HG03196 (cell line): ENCODE measurements around the gene XPR1.
"Not testable (repeated sequence)": the region's sequence is repeated elsewhere in the genome, so short reads cannot be mapped to it uniquely, and the experiment has no call there.

Experiments
- ATAC-seq: cut with Tn5 transposase; IDR thresholded peaks from one replicate; pipeline ENCODE4 v1.9.1; 2021; ENCODE audit not compliant: unreplicated experiment

The XPR1 gene

DNA sequence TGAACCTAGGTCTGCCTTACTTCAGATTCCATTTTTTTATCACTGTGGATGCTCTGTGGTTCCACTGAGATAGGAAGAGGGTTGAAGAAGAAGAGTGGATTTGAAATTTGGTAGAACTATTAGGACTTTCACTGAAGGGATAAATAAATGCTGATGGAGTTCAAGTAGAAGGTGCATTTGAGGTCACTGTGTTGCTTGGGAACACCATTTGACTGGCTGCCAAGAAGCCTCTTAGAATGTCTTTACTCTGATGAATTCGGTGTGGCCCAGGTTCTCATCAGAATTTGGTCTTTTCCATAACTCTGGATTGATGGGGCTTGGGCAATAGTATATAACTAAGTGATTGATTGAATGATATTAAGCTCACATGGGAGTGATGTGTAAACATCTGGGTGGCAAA, 11.9 kb downstream of the XPR1 start:
- no peak for ATAC-seq

DNA sequence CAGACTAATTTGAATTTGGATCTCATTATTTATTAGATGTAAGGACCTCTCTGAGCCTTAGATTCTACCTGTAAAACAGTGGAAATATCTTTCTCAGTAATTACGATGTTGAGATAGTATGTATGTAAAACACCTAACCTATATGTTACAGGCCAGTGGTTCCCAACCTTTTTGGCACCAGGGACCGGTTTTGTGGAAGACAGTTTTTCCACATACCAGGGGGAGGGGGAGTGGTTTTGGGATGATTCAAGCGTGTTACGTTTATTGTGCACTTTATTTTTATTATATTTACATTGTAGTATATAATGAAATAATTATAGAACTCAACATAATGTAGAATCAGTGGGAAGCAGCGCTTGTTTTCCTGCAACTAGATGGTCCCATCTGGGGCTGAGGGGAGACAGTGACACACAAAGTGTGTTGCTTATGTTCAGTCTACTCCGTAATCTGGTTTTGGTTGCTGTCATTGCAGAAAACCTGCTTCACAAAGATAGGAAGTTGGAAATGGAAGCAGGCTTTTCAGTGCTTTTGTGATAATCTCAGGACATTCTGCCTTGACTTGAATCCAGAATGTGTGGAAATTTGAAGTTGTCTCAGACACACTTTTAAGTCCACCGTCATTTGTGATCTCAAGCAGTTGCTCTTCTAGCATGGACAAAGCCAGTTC, 12.8 kb downstream of the XPR1 start:
- ATAC-seq, result no peak

DNA sequence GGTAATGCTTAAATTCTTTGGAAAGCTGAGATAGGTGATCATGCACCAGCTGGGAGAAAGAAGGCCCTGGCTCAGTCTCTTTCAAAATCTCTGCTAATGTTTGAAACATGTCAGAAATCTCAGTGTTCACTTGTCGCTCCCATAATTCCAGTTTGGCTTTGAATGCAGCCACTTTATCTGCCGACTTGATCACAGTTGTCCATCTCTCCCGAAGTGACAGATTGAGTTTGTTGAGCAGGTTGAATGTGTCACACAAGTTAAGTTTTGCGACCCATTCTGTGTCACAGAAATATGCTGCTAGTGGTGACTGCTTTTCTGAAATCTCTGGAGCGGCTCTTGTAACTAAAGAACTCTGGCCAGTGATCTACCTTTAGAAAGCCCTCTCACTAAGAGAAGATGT, 13.4 kb downstream of the XPR1 start:
- ATAC-seq, result not testable (repeated sequence)

DNA sequence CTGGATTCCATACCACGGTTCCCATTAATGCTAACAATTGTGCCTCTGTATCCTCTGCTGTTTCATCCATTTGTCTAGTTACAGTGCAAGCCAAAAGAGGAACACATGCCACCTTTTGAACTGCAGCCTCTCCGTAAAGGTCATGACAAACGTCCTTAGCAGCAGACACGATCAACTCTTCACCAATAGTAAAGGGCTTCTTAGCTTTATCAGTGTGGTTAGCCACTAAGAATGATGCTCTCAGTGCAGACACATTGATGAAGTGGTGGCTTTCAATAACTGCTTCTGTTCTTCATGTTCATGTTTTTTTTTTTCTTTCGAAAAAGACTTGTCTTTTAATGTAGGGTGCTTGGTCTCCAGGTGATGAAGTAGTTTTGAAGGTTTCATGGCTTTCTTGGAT, 14.3 kb downstream of the XPR1 start:
- ATAC-seq, result no peak

DNA sequence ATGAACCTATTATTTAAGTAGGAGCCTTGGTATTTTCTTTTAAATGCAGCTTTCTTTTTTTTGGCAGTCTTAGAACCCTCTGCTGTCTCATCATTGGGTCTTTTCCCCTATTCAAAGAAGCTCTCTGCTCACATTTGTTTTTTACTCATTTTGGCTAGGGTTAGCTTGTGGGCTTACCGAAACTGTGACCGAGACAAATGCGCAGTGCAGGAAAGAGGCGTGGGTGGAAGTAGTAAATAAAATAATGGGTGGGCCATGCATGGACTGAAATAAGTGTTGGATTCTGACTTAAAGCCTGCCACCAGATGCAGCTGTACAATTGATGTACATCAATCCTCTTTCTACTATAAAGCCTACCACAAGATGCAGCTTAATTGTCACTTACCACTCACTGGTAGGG, 14.7 kb downstream of the XPR1 start:
- ATAC-seq, result no peak

DNA sequence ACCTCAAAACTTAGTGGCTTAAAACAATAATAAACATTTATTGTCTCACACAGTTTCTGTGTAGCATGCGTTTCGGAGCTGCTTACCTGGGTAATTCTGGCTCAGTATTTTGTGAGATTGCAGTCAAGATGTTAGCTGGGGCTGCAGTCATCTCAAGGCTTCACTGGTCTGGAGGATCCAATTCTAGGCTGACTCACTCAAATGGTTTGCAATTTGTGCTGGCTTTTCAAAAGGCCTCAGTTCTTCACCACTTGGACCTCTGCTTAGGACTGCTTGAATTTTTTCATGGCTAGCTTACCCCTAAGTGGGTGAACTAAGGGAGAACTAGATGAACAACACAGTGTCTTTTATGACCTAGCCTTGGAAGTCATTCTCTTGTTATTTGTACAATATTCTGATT, 21.0 kb downstream of the XPR1 start:
- ATAC-seq, result no peak

DNA sequence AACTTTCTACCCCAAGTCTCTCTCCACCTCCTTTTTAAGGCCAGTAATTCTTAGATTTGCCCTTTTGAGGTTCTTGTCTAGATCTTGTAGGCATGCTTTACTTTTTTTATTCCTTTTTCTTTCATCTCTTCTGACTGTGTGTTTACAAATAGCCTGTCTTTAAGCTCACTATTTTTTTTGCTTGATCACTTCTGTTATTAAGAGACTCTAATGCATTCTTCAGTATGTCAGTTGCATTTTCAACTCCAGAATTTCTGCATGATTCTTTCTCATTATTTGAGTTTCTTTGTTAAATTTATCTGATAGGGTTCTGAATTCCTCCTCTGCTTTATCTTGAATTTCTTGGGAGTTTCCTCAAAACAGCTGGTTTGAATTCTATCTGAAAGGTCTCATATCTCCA, 30.9 kb downstream of the XPR1 start:
- ATAC-seq, result no peak

DNA sequence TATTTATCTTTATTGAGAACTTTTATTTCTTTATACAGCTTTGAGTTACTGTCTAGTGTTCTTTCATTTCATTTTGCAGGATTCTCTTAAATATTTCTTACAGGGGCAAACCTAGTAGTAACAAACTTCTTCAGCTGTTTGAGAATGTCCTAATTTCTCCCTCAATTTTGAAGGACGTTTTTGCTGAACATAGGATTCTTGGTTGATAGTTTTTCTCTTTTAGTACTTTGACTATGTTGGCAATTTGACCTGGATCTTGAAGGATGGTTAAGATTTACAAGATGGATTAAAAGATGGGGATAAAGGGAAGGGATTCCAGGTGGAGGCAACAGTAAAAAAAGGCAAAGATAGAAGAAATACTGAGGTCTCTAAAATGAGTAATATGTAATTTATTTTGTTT, 38.9 kb downstream of the XPR1 start:
- no peak for ATAC-seq

DNA sequence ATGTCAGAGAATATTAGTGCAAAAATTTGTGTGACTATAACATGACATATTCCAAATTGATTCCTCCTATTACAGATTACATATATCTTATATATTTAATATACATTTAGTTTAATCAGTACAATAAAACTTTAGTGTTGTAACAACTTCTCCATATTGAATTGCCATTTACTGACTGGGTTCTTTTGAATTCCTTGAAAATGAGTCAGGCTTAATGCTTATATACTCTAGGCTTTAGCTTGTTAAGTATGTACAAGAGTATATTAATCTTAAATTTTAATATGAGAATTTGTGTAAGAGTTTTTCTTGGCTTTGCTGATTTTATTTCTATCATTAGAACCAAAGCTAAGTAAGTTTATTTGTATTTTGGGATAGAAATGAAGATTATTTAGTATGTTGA, 40.3 kb downstream of the XPR1 start:
- ATAC-seq, result no peak

DNA sequence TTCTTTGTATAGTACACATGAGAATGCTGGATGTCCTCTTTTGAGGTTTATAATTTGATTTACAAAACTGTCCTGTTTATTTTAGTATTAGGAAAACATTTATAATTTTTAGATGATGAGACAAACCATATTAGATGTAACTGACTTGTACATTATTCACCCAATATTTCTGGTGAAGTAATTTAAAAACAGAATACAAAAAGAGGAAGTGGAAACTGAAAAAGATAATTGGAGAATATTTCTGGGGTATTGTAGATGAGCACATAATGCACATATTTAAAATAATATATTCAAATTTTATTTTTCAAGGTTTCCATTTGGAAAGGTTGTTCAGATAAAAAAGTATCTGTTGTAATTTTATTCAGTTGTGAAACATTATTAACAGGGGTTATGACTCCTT, 40.7 kb downstream of the XPR1 start:
- ATAC-seq, result no peak

DNA sequence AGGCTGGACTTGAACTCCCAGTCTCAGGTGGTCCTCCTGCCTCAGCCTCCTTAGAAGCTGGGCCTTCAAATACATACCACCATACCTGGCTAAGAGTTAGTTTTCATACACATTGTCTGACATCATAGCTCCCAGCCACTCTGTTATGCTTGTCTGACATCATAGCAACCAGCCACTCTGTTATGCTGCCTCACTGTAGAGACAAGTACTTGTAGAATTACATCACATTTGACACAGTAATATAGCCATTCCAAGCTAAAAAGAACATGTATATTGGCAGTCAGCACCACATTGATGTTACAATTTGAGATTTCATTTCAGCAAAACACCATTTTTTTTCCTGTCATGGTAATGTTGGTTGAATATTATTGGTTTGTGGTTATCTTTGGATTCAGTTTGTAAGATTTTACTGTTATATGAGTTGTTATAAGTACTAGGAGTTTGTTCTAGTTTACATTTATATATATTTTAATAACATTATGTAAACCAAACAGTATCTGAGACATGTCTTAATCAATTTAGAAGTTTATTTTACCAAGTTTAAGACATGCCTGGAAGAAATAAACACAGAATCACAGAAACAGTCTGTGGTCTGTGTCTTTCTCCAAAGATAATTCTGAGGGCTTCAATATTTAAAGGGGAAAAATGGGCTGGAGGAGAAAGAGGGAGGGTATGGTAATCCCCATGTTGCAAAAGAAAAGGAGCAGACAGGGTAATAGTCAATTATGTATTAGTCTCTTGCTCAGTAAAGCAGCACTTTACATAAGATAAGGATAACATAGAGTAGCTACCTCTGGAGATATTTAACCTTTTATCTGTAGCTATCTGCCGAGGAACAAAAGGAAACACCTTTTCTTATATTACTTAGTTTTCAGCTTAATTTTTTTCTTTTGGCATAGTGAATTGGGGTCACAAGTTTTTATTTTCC, 43.0 kb downstream of the XPR1 start:
- no peak for ATAC-seq

DNA sequence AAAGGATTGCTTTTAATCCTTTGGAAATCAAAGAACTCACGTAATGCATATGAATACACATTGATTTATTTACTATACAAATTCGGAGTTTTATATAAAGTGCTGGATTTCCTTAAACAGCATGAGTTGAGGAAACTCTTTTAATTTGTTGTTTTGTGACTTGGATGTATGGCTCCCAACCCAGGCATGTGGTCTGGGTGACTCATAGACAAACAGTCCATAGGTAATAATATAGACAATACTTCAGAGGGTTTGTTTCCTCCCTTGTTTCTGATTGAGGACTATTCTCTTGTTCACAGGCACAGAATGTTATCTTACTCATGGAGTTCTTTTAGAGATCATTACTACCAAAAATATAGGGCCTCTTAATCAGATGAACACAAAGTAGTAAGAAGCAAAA, 43.8 kb downstream of the XPR1 start:
- ATAC-seq, result no peak

DNA sequence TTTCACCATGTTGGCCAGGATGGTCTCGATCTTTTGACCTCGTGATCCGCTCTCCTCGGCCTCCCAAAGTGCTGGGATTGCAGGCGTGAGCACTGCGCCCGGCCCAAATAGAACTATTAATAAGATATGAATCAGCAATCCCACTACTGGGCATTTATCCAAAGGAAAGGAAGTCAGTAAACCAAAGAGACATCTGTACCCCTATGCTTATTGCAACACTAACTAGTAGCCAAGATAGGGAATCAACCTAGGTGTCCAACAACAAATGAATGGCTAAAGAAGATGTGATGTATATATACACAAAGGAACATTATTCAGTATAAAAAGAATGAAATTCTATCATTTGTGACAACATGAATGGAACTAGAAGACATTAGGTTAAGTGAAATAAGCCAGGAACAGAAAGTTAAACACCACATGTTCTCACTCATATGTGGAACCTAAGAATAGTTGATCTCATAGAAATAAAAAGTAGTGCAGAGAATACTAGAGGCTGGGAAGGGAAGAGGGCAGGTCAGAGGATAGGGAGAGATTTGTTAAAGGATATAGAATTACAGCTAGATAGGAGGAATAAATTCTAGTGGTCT, 48.8 kb downstream of the XPR1 start:
- no peak for ATAC-seq

DNA sequence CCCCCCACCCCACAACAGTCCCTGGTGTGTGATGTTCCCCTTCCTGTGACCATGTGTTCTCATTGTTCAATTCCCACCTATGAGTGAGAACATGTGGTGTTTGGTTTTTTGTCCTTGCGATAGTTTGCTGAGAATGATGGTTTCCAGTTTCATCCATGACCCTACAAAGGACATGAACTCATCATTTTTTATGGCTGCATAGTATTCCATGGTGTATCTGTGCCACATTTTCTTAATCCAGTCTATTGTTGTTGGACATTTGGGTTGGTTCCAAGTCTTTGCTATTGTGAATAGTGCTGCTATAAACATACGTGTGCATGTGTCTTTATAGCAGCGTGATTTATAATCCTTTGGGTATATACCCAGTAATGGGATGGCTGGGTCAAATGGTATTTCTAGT, 51.3 kb downstream of the XPR1 start:
- ATAC-seq, result not testable (repeated sequence)

DNA sequence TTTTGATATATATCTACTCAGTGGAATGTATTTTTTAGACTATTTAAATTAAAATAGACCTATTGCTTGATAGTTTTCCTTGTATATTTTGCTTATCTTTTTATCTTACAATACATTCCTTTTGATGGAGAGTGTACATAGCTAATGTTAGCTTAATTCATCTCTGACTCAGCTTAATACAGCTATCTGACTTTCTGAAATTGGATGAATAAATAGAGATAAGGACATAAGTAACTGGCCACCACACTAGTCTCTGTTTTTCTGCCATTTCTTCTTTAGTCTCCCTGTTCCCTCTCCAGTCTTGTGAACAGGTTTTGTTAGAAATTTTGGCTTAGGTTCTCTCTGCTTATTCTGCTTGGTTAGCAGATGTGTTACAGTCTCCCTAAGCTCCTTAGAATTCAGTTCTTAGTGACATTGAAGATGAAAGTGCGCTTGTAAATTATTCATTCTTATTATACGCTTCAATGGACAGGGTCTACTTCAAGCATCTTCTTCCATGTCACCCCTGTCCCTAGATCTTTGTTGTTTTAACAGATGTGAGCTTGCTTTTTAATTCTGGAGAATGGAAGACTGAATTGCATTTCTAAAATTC, 59.6 kb downstream of the XPR1 start:
- no peak for ATAC-seq

DNA sequence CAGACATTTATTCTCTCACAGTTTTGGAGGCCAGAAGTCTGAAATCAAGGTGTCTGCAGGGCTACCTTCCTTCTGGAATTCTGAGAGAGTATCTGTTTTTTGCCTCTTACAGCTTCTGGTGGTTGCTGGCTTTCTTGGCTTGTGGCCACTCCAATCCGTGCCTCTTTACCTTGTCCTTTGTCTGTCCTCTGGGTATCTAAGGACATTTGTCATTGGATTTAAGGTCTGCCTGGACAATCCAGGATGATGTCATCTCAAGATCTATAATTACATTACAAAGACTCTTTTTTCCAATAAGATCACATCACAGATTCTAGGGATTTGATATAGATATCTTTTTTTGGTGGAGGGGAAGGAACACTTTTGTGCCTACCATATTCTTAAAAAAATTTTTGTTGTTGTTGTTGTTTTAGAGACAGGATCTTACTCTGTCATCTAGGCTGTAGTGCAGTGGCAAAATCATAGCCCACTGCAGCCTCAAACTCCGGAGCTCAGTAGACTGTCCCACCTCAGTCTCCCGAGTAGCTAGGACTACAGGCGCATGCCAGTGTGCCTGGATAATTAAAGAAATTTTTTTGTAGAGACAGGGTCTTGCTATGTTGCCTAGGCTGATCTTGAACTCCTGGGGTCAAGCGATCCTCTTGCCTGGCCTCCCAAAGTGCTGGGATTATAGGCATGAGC, 61.9 kb downstream of the XPR1 start:
- no peak for ATAC-seq

DNA sequence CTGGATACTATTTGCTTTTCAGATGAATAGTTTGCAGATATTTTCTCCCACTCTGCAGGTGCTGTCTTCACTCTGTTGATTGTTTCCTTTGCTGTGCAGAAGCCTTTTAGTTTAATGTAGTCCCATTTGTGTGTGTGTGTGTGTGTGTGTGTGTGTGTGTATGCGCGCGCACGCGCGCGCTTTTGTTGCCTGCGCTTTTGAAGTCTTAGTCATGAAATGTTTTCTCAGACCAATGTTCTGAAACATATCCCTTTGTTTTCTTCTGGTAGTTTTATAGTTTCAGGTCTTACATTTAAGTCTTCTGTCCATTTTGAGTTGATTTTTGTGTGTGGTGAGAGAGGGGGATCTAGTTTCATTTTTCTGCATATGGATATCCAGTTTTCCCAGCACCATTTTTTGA, 63.5 kb downstream of the XPR1 start:
- ATAC-seq, result no peak

DNA sequence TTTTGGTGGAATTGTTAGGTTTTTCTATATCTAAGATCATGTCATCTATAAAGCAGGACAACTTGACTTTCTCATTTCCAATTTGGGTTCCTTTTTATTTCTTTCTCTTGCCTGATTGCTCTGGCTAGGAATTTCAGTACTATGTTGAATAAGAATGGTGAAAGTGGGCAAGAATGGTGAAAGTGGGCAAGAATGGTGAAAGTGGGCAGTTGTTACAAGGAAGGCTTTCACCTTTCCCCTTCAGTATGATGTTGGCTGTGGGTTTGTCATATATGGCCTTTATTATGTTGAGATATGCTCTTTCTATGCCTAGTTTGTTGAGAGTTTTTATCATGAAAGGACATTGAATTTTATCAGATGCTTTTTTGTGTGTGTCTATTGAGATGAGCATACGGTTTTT, 64.5 kb downstream of the XPR1 start:
- no peak for ATAC-seq

DNA sequence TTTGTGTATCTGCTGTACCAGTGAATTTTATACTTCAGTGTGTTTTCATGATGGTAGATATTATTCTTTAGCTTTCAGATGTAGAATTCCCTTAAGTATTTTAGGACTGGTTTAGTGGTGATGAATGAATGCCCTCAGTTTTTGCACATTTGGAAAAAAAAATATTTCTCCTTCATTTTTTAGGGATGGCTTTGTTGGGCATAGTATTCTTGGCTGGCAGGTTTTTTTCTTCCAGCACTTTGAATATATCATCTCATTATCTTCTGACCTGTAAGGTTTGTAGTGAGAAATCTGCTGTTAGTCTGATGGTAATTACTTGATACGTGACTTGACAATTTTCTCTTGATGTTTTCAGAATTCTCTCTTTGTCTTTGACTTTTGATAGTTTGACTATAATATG, 66.8 kb downstream of the XPR1 start:
- ATAC-seq, result no peak

DNA sequence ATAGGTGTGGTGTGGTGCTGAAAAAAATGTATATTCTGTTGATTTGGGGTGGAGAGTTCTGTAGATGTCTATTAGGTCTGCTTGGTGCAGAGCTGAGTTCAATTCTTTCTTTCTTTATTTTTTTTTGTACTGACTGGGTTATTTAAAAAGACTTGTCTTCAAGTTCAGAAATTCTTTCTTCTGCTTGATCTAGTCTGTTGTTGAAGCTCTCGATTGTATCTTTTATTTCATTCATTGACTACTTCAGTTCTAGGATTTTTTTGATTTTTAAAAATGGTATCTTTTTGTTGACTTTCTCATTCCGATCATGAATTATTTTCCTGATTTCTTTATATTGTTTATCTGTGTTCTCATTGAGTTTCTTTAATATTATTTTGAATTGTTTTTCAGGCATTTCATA, 70.6 kb downstream of the XPR1 start:
- ATAC-seq, result not testable (repeated sequence)

DNA sequence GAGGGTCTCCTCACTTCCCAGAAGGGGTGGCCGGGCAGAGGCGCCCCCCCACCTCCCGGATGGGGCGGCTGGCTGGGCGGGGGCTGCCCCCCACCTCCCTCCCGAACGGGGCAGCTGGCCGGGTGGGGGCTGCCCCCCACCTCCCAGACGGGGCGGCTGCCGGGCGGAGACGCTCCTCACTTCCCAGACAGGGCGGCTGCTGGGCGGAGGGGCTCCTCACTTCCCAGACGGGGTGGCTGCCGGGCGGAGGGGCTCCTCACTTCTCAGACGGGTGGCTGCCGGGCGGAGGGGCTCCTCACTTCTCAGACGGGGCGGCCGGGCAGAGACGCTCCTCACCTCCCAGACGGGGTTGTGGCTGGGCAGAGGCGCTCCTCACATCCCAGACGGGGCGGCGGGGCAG, 78.9 kb downstream of the XPR1 start:
- ATAC-seq, result not testable (repeated sequence)
